PFSK-1 (cell line): ENCODE measurements around the gene AFDN.

Experiments used
- FOXP2 ChIP-seq: optimal IDR thresholded peaks from 2 replicates; pipeline ENCODE3; 2011; ENCODE audit warnings: borderline replicate concordance, control low read depth, inconsistent platforms; ENCODE audit not compliant: insufficient read depth; ENCODE audit errors: extremely low read length, extremely low read depth
- POLR2AphosphoS5 ChIP-seq: IDR thresholded peaks from 2 replicates; pipeline ENCODE4 v1.6.1; 2012; ENCODE audit warnings: low read depth, mild to moderate bottlenecking, control low read depth, low read length, moderate library complexity
- REST ChIP-seq, 2 experiments: IDR thresholded peaks; 2 replicates each; pipeline versions ENCODE4 v1.6.1 to v1.8.0; 2011 to 2012; ENCODE audit warnings: low read depth in 2 of 2, low read length in 2 of 2, control low read depth in 1 of 2, inconsistent platforms in 1 of 2, mild to moderate bottlenecking in 1 of 2, moderate library complexity in 1 of 2; ENCODE audit not compliant: insufficient read depth in 1 of 2
- SIN3A ChIP-seq: IDR thresholded peaks from 2 replicates; pipeline ENCODE4 v1.6.1; 2012; ENCODE audit warnings: mild to moderate bottlenecking, low read length, moderate library complexity, borderline replicate concordance; ENCODE audit not compliant: insufficient read depth
- TAF1 ChIP-seq: IDR thresholded peaks from 2 replicates; pipeline ENCODE4 v1.6.1; 2012; ENCODE audit warnings: low read length, control low read depth, borderline replicate concordance; ENCODE audit not compliant: insufficient read depth

Gene AFDN

GRCh38 chr6:167800549-167800948 lies 26.2 kb upstream of the AFDN start:
- TF ChIP-seq SIN3A = no peak
- no peak for TF ChIP-seq TAF1
- no peak for TF ChIP-seq REST (IDR thresholded peaks at IDR 0.05; ENCODE audit: insufficient read depth in 1 of 2, low read depth in 2 of 2, low read length in 2 of 2)
- no peak for TF ChIP-seq POLR2AphosphoS5
- no peak for TF ChIP-seq FOXP2

- TF ChIP-seq REST (IDR thresholded peaks at IDR 0.05; ENCODE audit: insufficient read depth in 1 of 2, low read depth in 2 of 2, low read length in 2 of 2) (no peak), TAF1 (no peak), POLR2AphosphoS5 (no peak), FOXP2 (no peak), SIN3A (no peak)
These were observed 25.4 kb upstream of the AFDN start for GRCh38 chr6:167801263-167801662.

DNA sequence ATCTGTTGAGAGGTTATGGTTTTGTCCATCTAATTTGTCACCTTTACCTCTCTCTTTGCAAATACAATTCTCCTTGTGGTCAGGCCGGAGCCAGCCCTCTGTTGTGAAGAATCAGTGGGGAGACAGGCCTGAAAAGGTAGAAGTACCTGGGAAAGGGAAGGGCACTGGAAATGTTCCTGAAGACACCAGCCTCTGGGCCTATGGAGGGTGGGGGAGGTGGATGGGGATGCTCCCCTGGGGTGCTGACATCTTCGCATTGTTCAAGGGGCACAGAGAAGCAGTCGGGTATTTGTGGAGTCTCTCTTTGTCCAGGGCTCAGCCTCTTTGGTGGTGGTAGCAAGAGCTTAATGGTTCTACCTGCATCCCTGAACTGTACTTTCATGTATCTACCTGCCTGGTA lies 24.4 kb upstream of the AFDN start:
- TF ChIP-seq SIN3A = no peak
- TF ChIP-seq TAF1 = no peak
- TF ChIP-seq REST (IDR thresholded peaks at IDR 0.05; ENCODE audit: insufficient read depth in 1 of 2, low read depth in 2 of 2, low read length in 2 of 2) = no peak
- TF ChIP-seq POLR2AphosphoS5 = no peak
- no peak for TF ChIP-seq FOXP2

GRCh38 chr6:167803816-167804215 lies 22.9 kb upstream of the AFDN start:
- no peak for TF ChIP-seq SIN3A
- no peak for TF ChIP-seq FOXP2
- no peak for TF ChIP-seq TAF1
- TF ChIP-seq POLR2AphosphoS5 = no peak
- TF ChIP-seq REST (IDR thresholded peaks at IDR 0.05; ENCODE audit: insufficient read depth in 1 of 2, low read depth in 2 of 2, low read length in 2 of 2) = no peak

DNA sequence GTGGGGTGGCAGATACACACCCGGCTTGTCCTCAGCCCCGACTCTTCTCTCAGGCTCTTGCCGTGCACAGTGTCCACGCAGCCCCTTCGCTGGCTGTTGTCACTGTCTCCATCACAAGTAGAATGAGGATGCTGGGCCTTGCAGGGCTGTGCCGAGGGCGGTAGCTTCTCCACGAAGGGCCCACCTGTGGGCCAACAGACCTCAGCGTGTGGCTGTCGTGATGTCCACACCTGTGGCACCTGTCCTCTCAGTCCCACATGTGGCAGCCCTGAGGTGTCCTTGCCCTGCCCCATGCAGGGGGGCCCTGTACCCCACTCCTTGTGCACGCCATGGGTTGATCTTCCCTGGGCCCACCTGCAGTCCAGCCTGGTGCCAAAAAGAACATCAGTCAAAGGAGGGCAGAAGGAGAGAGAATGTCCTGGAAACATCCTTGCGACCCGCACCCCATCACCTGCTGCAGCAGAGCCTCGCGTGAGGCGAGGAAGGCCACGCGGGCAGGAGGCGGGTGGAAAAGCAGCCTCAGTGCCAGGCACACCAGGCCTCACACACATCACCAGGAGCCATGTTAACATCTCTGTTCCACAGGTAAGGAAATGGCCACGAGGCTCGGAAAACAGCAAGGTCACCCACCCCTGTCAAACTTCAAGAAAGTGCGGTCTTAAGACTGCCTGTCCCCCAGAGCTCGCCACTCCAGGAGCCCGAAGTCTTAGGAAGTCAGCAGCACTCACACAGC lies 22.3 kb upstream of the AFDN start:
- TF ChIP-seq POLR2AphosphoS5 (no peak), SIN3A (no peak), TAF1 (no peak), REST (IDR thresholded peaks at IDR 0.05; ENCODE audit: insufficient read depth in 1 of 2, low read depth in 2 of 2, low read length in 2 of 2) (no peak), FOXP2 (no peak)
